AG04449 (cell line): Measurements from ENCODE around the gene CISH.

Source experiments
- CTCF ChIA-PET: fragments of 350-600 bp; formaldehyde crosslinking; extraction: SDS; loops from one replicate; lab custom pipeline; 2021; ENCODE audit warnings: antibody characterized with exemption; lab: Yijun Ruan, JAX
- POLR2A ChIA-PET: fragments of 400-600, 350-600 bp; formaldehyde crosslinking; extraction: SDS; loops from one replicate; lab custom pipeline; 2020; ENCODE audit warnings: antibody characterized with exemption, inconsistent platforms; lab: Yijun Ruan, JAX
- DNase-seq: peaks from one replicate; pipeline ENCODE4 v3.0.0-alpha.2; 2010; ENCODE audit warnings: low read depth, low spot score
- H3K4me3 ChIP-seq: 2 replicates; pipeline ENCODE4 v1.5.1; 2011; ENCODE audit warnings: low read depth, mild to moderate bottlenecking, control low read depth, low read length
- CTCF ChIP-seq: IDR thresholded peaks from one replicate; pipeline ENCODE4 v1.5.1; 2011; ENCODE audit warnings: mild to moderate bottlenecking, moderate library complexity, low read length, control low read depth, inconsistent platforms; ENCODE audit not compliant: insufficient read depth; ENCODE audit errors: missing control alignments

The CISH gene

GRCh38 chr3:50644561-50644960 is 33.0 kb upstream of the CISH start:
- TF ChIP-seq CTCF, result no peak
- H3K4me3 ChIP-seq, result no peak overlapping the region
- ChIA-PET POLR2A (no interaction called here), CTCF (interaction anchor here (1.1 kb wide), 1 partner anchor 28 kb away, joined by 3 read pairs; the partner anchor contains the start of gene MAPKAPK3)
- no peak for DNase-seq

GRCh38 chr3:50642382-50642781 is 30.8 kb upstream of the CISH start:
- ChIA-PET POLR2A (no interaction called here), CTCF (interaction anchor here (1.5 kb wide), 1 partner anchor 14 kb away, joined by 5 read pairs; no protein-coding TSS in a partner anchor)
- TF ChIP-seq CTCF, result no peak
- DNase-seq, result no peak
- no peak overlapping the region for H3K4me3 ChIP-seq

- no peak overlapping the region for H3K4me3 ChIP-seq
- POLR2A ChIA-PET, result interaction anchor here (1.0 kb wide), 1 partner anchor 12 kb away, joined by 5 read pairs; no protein-coding TSS in a partner anchor
- no peak for DNase-seq
- CTCF ChIA-PET, result interaction anchor here (1.4 to 1.5 kb wide), 2 partner anchors 14 to 20 kb away, joined by 4 to 5 read pairs; no protein-coding TSS in a partner anchor
- no peak for TF ChIP-seq CTCF
Observed at GRCh38 chr3:50639055-50639494, 27.5 kb upstream of the CISH start.

DNA sequence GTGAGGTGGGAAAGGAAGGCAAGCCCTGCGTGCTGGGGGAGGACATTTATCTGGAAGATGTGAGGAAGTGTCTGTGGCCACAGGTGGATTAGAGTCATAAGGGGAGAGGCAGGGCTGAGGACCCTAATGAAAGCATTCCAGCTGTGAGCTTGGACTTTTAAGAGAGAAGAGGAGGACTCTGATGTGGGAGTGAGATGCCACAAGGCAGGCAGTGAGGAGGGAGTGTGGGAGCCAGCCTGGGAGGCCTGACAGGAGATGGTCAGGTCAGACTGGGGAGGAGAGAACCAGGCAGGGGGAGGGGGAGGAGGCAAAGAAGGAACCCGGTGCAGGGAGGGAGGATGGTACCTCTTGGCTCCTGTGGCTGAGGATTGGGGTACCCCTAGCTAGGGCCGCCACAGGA is 26.4 kb upstream of the CISH start:
- no peak for DNase-seq
- ChIA-PET CTCF (interaction anchor here (1.3 to 1.5 kb wide), 3 partner anchors 10 to 19 kb away, joined by 4 to 6 read pairs (median 5); no protein-coding TSS in a partner anchor), POLR2A (interaction anchor here (0.6 kb wide), 1 partner anchor 13 kb away, joined by 4 read pairs; no protein-coding TSS in a partner anchor)
- no peak overlapping the region for H3K4me3 ChIP-seq
- TF ChIP-seq CTCF, result no peak

- CTCF ChIA-PET, result interaction anchor here (1.3 kb wide), 1 partner anchor 94 kb away, joined by 3 read pairs; no protein-coding TSS in a partner anchor
- no peak for DNase-seq
- POLR2A ChIA-PET, result no interaction called here
- TF ChIP-seq CTCF, result no peak
- no peak overlapping the region for H3K4me3 ChIP-seq
Observed at GRCh38 chr3:50637011-50637410, 25.4 kb upstream of the CISH start.

DNA sequence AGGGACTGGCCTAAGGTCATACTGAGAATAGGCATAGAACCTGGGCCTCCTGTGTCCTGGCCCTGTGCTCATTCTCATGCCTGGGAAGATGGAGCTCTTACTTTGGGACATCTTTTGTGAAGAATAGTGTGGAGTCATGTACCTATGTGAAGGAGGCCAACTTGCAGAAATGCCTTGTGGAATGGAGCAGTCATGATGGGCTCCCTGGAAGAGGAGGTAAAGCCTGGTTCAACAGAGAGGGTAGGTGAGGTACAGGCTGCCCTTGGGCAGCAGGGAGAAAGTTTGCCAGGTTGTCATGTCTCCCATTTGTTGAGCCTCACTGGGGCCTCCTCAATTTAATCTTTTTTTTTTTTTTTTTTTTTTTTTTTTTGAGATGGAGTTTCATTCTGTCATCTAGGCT is 23.5 kb upstream of the CISH start:
- DNase-seq, result no peak
- no peak for TF ChIP-seq CTCF
- CTCF ChIA-PET, result interaction anchor here (1.0 to 1.5 kb wide), 4 partner anchors 18 to 465 kb away, joined by 3 to 4 read pairs (median 4); no protein-coding TSS in a partner anchor
- H3K4me3 ChIP-seq, result no peak overlapping the region
- POLR2A ChIA-PET, result no interaction called here
